Activated CD4-positive, alpha-beta memory T cell treated with anti-CD3 and anti-CD28 coated beads, Interleukin-2, amount 10 ng/mL, durations not matched to agents 7 days and 5 days (primary cell): ENCODE data around the gene MARCO. TPM values are rescaled to one million over a fixed set of nuclear protein-coding genes. Genes with fewer than 3 reads are reported as not detected.

Experiments used
- CTCF ChIA-PET: fragments of 350-600 bp; sonication (Branson Sonifier 250); formaldehyde crosslinking; loops from one replicate; lab custom pipeline; 2021; ENCODE audit warnings: antibody characterized with exemption, inconsistent platforms; lab: Charles Lee
- POLR2A ChIA-PET: fragments of 350-600 bp; sonication (Branson Sonifier 250); formaldehyde crosslinking; loops from one replicate; lab custom pipeline; 2021; ENCODE audit warnings: antibody characterized with exemption; lab: Charles Lee
- DNase-seq: peaks from one replicate; pipeline ENCODE4 v3.0.0-alpha.2; 2020
- H3K27ac Mint-ChIP-seq: one replicate; pipeline ENCODE4 v1.8.0; 2021; ENCODE audit warnings: mild to moderate bottlenecking, mixed read lengths
- H3K27me3 Mint-ChIP-seq: one replicate; pipeline ENCODE4 v1.8.0; 2021; ENCODE audit warnings: mixed read lengths
- H3K36me3 Mint-ChIP-seq: one replicate; pipeline ENCODE4 v1.8.0; 2021; ENCODE audit warnings: low read depth, mixed read lengths
- H3K4me1 Mint-ChIP-seq: one replicate; pipeline ENCODE4 v1.8.0; 2021; ENCODE audit warnings: mixed read lengths
- H3K4me3 Mint-ChIP-seq: one replicate; pipeline ENCODE4 v1.8.0; 2021; ENCODE audit warnings: mild to moderate bottlenecking, mixed read lengths
- H3K9me3 Mint-ChIP-seq: one replicate; pipeline ENCODE4 v1.8.0; 2021; ENCODE audit warnings: mixed read lengths
- total RNA-seq, 2 experiments: library from RNA; stranded (reverse); gene quantifications; one replicate each; pipeline ENCODE4 v1.2.3, GENCODE V29; 2021

The MARCO gene
- total RNA-seq, 2 experiments from 2014 or later: not detected

DNA sequence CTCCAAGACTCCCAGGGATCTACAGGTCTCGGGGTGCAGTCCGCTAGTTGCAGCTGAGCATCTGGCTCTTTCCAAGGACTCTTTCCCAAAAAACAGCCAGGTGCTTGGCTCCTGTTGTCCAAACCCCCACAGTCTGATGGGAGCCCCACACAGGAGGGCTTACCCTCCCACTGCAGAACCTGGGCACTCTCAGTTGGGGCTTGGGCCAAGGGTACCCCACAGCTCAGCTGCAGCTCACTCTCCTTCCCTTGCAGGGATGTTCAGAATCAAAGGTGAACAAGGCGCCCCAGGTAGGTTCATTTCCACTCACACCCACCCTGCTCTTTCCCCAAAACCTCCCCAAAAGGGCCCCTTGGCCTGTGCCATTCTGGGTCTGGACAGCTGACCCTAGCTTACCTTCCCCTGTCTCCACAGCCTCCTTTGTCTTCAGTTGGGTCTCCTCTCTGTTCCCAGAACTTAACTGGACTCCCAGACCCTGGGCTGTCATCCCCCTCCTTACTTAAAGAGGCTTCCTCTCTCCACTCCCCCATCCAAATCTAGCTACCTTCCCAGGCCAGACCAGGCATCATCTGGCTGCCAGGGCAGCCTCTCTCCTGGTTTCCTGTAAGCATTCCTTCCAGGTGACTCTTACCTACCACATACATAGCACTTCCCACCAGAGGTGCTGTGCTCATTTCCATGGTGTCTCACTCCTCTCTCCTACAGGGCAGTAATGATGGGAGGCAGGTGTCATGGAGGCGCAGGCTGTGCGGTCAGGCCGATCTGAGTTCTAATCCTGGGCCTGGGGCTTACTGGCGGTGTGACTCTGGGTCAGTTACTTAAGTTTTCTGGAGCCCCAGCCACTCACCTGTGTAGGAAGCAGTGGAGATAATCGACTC, 29.5 kb downstream of the MARCO start:
- POLR2A ChIA-PET: no interaction called here
- CTCF ChIA-PET: no interaction called here
- no peaks in the 10 kb centered on the region for H3K27me3 Mint-ChIP-seq
- H3K27ac Mint-ChIP-seq: no peak overlapping the region
- no peaks in the 10 kb centered on the region for H3K4me1 Mint-ChIP-seq
- no peak for DNase-seq
- no peak overlapping the region for H3K4me3 Mint-ChIP-seq
- no peaks in the 10 kb centered on the region for H3K9me3 Mint-ChIP-seq
- no peaks in the 10 kb centered on the region for H3K36me3 Mint-ChIP-seq

DNA sequence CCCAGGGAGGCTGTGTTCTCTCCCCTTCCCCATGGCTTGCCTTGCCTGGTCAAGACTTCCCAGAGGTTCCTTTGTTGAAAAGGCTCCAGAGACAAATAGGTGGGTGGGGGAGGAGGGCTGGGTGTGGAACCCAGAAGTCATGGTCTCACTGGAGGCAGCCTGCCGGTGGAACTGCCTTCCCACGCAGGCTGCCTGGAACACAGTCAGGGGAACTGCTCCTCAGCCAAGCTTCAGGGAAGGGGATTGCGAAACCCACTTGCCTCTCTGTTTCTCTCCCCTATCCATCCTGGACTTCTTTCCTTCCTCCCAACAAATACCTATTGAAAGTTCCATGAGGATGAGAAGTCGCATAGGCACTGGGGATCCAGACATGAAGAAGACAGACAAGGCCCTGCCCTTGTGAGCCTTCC, 31.6 kb downstream of the MARCO start:
- no peak for DNase-seq
- Mint-ChIP-seq H3K27me3 (no peaks in the 10 kb centered on the region), H3K4me1 (no peaks in the 10 kb centered on the region), H3K27ac (no peak overlapping the region), H3K9me3 (no peaks in the 10 kb centered on the region), H3K36me3 (no peaks in the 10 kb centered on the region), H3K4me3 (no peak overlapping the region)
- ChIA-PET CTCF (no interaction called here), POLR2A (no interaction called here)

DNA sequence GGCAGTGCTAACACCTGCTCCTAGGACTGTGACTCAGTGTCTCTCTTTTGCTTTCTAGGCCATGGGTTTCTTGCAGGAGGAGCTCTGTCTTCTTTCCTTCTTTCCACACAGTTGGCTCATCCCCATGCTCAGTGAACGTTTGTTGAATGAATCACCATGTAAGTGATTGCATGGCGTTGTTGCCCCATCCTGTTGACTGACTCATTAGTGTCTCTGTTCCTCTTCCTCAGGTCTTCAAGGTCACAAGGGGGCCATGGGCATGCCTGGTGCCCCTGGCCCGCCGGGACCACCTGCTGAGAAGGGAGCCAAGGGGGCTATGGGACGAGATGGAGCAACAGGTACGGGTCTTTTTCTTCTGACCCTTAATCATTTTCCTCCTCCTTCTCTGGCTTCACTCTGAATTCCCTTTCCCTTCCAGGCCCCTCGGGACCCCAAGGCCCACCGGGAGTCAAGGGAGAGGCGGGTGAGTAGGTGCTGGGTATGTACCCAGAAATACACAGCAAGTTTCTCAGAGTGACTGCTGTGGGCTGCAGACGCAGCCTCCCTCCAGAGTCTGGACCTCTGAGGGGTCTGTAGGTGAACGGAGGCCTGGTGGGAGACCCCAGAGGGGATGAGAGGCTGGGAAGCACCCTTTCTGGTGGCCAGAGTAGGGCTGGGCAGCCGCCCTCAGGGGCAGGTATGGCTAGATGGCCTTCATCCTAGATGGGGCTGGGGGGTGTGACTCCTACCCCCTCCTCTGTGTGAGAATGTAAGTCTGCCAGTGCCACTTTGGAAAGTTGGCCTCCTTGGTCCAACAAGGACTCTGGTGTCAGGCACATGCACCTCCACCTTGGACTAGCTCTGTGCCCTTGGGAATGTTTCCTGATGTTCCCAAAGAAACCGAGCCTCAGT, 32.4 kb downstream of the MARCO start:
- no peaks in the 10 kb centered on the region for H3K9me3 Mint-ChIP-seq
- ChIA-PET POLR2A (no interaction called here), CTCF (interaction anchor here (1.1 kb wide), 1 partner anchor 152 kb away, joined by 5 read pairs; no protein-coding TSS in a partner anchor)
- no peak overlapping the region for H3K27ac Mint-ChIP-seq
- no peak for DNase-seq
- no peaks in the 10 kb centered on the region for H3K4me1 Mint-ChIP-seq
- no peaks in the 10 kb centered on the region for H3K27me3 Mint-ChIP-seq
- H3K4me3 Mint-ChIP-seq: no peak overlapping the region
- H3K36me3 Mint-ChIP-seq: no peaks in the 10 kb centered on the region

- POLR2A ChIA-PET: no interaction called here
- Mint-ChIP-seq H3K36me3 (no peaks in the 10 kb centered on the region), H3K27ac (no peak overlapping the region), H3K4me1 (no peaks in the 10 kb centered on the region), H3K27me3 (no peaks in the 10 kb centered on the region), H3K4me3 (no peak overlapping the region), H3K9me3 (no peaks in the 10 kb centered on the region)
- CTCF ChIA-PET: interaction anchor here (1.1 kb wide), 1 partner anchor 152 kb away, joined by 5 read pairs; no protein-coding TSS in a partner anchor
- no peak for DNase-seq
These were observed 33.1 kb downstream of the MARCO start for GRCh38 chr2:118975133-118975532.

- no peak overlapping the region for H3K4me3 Mint-ChIP-seq
- CTCF ChIA-PET: no interaction called here
- no peaks in the 10 kb centered on the region for H3K4me1 Mint-ChIP-seq
- DNase-seq: no peak
- H3K27ac Mint-ChIP-seq: no peak overlapping the region
- no peaks in the 10 kb centered on the region for H3K27me3 Mint-ChIP-seq
- POLR2A ChIA-PET: no interaction called here
- H3K36me3 Mint-ChIP-seq: no peaks in the 10 kb centered on the region
- no peaks in the 10 kb centered on the region for H3K9me3 Mint-ChIP-seq
These were observed 36.1 kb downstream of the MARCO start for GRCh38 chr2:118978064-118978463.

DNA sequence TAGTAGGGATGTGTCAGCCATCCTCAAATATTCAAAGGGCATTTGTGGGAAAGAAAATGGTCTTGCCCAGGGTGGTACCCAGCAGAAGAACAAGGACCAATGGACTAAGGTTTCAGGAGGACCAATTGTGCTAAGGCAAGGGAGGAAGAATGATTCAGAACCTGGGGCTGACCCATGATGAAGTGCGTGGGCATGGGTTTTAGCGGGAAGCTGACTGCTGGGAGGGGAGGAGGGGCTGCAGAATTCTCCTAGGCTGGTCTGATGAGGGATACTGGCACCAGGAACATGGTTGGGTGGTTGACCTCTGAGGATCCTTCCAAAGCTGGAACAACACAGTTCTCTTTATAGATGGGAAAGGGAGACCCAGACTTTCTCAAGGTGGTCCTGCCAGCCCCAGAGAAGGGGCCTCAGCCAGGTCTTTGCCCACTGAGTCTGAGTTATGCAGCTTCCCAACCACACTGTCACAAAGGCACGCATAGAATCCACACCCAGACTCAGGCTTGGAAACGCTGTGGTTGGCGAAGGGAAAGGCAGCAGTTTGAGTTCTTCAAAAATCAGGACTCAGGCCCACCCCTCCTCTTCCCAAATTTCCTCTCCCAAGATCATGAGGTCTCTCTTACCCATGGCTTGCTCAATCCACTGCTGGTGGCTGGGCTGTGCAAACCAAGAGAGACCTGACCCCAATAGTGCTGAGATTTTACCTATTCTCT, 37.3 kb downstream of the MARCO start:
- Mint-ChIP-seq H3K27me3 (no peaks in the 10 kb centered on the region), H3K36me3 (no peaks in the 10 kb centered on the region), H3K4me3 (no peak overlapping the region), H3K9me3 (no peaks in the 10 kb centered on the region), H3K4me1 (no peaks in the 10 kb centered on the region), H3K27ac (no peak overlapping the region)
- POLR2A ChIA-PET: no interaction called here
- CTCF ChIA-PET: no interaction called here
- no peak for DNase-seq

DNA sequence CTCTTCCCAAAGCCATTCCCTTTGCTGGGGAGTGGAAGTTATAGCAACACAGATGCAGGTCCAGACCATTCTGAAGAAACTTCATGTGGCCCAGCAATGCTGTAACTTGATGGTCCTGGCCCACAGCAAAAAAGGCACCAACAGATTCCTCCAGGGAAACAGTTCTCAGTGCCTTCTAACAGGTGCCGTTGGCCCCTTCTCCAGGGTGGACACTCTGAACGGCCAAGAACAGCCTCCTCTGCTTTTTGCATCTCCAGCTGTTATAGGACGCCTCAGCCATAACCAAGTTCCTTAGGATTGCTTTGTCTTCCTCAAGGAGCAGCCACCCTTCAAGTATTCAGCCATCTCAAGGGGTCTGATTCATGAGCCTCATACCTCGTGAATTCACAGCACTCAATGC, 38.0 kb downstream of the MARCO start:
- Mint-ChIP-seq H3K4me3 (no peak overlapping the region), H3K4me1 (no peaks in the 10 kb centered on the region), H3K27ac (no peak overlapping the region), H3K9me3 (no peaks in the 10 kb centered on the region), H3K27me3 (no peaks in the 10 kb centered on the region), H3K36me3 (no peaks in the 10 kb centered on the region)
- DNase-seq: no peak
- CTCF ChIA-PET: no interaction called here
- POLR2A ChIA-PET: no interaction called here

- Mint-ChIP-seq H3K4me3 (no peak overlapping the region), H3K4me1 (no peaks in the 10 kb centered on the region), H3K27ac (no peak overlapping the region), H3K27me3 (no peaks in the 10 kb centered on the region), H3K36me3 (no peaks in the 10 kb centered on the region), H3K9me3 (no peaks in the 10 kb centered on the region)
- POLR2A ChIA-PET: no interaction called here
- no peak for DNase-seq
- CTCF ChIA-PET: no interaction called here
These were observed 38.6 kb downstream of the MARCO start for GRCh38 chr2:118980573-118980972.

- no peaks in the 10 kb centered on the region for H3K4me1 Mint-ChIP-seq
- no peaks in the 10 kb centered on the region for H3K27me3 Mint-ChIP-seq
- no peak for DNase-seq
- H3K36me3 Mint-ChIP-seq: no peaks in the 10 kb centered on the region
- H3K4me3 Mint-ChIP-seq: no peak overlapping the region
- no peaks in the 10 kb centered on the region for H3K9me3 Mint-ChIP-seq
- H3K27ac Mint-ChIP-seq: no peak overlapping the region
- POLR2A ChIA-PET: no interaction called here
- CTCF ChIA-PET: no interaction called here
These were observed 39.6 kb downstream of the MARCO start for GRCh38 chr2:118981632-118982031.

- Mint-ChIP-seq H3K27me3 (no peaks in the 10 kb centered on the region), H3K4me3 (no peak overlapping the region), H3K4me1 (no peaks in the 10 kb centered on the region), H3K9me3 (no peaks in the 10 kb centered on the region), H3K27ac (no peak overlapping the region), H3K36me3 (no peaks in the 10 kb centered on the region)
- no peak for DNase-seq
- POLR2A ChIA-PET: no interaction called here
- CTCF ChIA-PET: no interaction called here
These were observed 40.0 kb downstream of the MARCO start for GRCh38 chr2:118982039-118982438.

GRCh38 chr2:118983133-118983532, 41.1 kb downstream of the MARCO start:
- no peaks in the 10 kb centered on the region for H3K9me3 Mint-ChIP-seq
- POLR2A ChIA-PET: no interaction called here

DNA sequence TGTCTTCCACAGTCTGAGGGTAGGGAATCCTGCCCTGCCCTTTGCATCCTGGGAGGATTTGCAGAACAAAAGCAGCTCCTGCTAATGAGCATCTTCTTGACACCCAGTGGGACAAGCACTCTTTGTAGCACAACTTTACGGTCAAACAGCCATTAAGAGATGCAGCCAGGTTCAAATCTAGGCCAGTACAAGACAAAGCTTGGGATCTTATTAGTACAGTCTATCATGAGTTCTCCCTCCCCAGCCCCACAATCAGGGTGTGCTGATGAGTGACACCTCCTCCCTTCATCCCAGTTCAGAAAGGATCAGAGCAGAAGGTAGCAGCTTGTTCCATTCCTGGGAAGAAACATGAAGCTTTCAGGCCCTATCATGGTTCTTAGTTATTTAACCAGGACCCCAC, 41.9 kb downstream of the MARCO start:
- H3K4me1 Mint-ChIP-seq: no peaks in the 10 kb centered on the region
- no peak overlapping the region for H3K4me3 Mint-ChIP-seq
- H3K36me3 Mint-ChIP-seq: no peaks in the 10 kb centered on the region
- H3K9me3 Mint-ChIP-seq: no peaks in the 10 kb centered on the region
- no peak overlapping the region for H3K27ac Mint-ChIP-seq
- POLR2A ChIA-PET: no interaction called here
- H3K27me3 Mint-ChIP-seq: no peaks in the 10 kb centered on the region
- no peak for DNase-seq
- CTCF ChIA-PET: no interaction called here

More at GRCh38 chr2:118983133-118983532, 41.1 kb downstream of the MARCO start:
- H3K4me1 Mint-ChIP-seq: no peaks in the 10 kb centered on the region
- DNase-seq: no peak
- no peak overlapping the region for H3K27ac Mint-ChIP-seq
- H3K27me3 Mint-ChIP-seq: no peaks in the 10 kb centered on the region
- CTCF ChIA-PET: no interaction called here
- H3K36me3 Mint-ChIP-seq: no peaks in the 10 kb centered on the region
- no peak overlapping the region for H3K4me3 Mint-ChIP-seq

GRCh38 chr2:118986738-118987137, 44.7 kb downstream of the MARCO start:
- H3K27me3 Mint-ChIP-seq: no peaks in the 10 kb centered on the region
- no peak for DNase-seq
- POLR2A ChIA-PET: no interaction called here

More at GRCh38 chr2:118986738-118987137, 44.7 kb downstream of the MARCO start:
- H3K36me3 Mint-ChIP-seq: no peaks in the 10 kb centered on the region
- H3K4me1 Mint-ChIP-seq: no peaks in the 10 kb centered on the region
- no peaks in the 10 kb centered on the region for H3K9me3 Mint-ChIP-seq
- CTCF ChIA-PET: interaction anchor here (1.2 kb wide), 1 partner anchor 106 kb away, joined by 3 read pairs; no protein-coding TSS in a partner anchor
- H3K27ac Mint-ChIP-seq: no peak overlapping the region
- no peak overlapping the region for H3K4me3 Mint-ChIP-seq
